SK-N-SH treated with all-trans-retinoic acid at 6 μM for 48 hours (cell line): Measurements from ENCODE around the gene FBL.

ENCODE experiments used
- ATAC-seq: fragments of 200-7000 bp; cut with Tn5 transposase; 3 replicates; pipeline ENCODE4 v1.9.1; 2020; ENCODE audit warnings: mild to moderate bottlenecking, moderate library complexity
- ARNTL ChIP-seq: fragments of 450-650 bp; formaldehyde crosslinking; IDR thresholded peaks from 2 replicates; pipeline ENCODE4 v1.5.0; 2020; ENCODE audit warnings: low read depth, mild to moderate bottlenecking, moderate library complexity, borderline replicate concordance
- BACH2 ChIP-seq: fragments of 250-450 bp; sonication (Bioruptor Pico); IDR thresholded peaks from 2 replicates; pipeline ENCODE4 v1.9.0; 2021; ENCODE audit warnings: mild to moderate bottlenecking, borderline replicate concordance
- ESRRG ChIP-seq: fragments of 250-450 bp; sonication (Bioruptor Pico); IDR thresholded peaks from 2 replicates; pipeline ENCODE4 v1.6.1; 2021; ENCODE audit warnings: mild to moderate bottlenecking
- GLIS3 ChIP-seq: fragments of 250-450 bp; sonication (Bioruptor Pico); IDR thresholded peaks from 2 replicates; pipeline ENCODE4 v1.5.0; 2020; ENCODE audit warnings: mild to moderate bottlenecking, moderate library complexity
- ISL1 ChIP-seq: fragments of 250-450 bp; sonication (Bioruptor Pico); IDR thresholded peaks from 2 replicates; pipeline ENCODE4 v2.1.2; 2022; ENCODE audit warnings: mild to moderate bottlenecking, moderate library complexity
- OSR1 ChIP-seq: fragments of 250-450 bp; sonication (Bioruptor Pico); IDR thresholded peaks from 2 replicates; pipeline ENCODE4 v1.8.0; 2022; ENCODE audit warnings: moderate library complexity, mild to moderate bottlenecking, inconsistent platforms
- PPARA ChIP-seq: fragments of 250-450 bp; sonication (Bioruptor Pico); IDR thresholded peaks from 2 replicates; pipeline ENCODE4 v1.5.0; 2020; ENCODE audit warnings: mild to moderate bottlenecking, borderline replicate concordance
- RARB ChIP-seq: fragments of 250-450 bp; sonication (Bioruptor Pico); IDR thresholded peaks from 2 replicates; pipeline ENCODE4 v1.8.0; 2021; ENCODE audit warnings: mild to moderate bottlenecking, moderate library complexity
- SNAI2 ChIP-seq: fragments of 250-450 bp; sonication (Bioruptor Pico); IDR thresholded peaks from 2 replicates; pipeline ENCODE4 v1.5.0; 2020; ENCODE audit warnings: mild to moderate bottlenecking, moderate library complexity
- TCF4 ChIP-seq: fragments of 250-450 bp; sonication (Bioruptor Pico); IDR thresholded peaks from 2 replicates; pipeline ENCODE4 v1.8.0; 2021; ENCODE audit warnings: mild to moderate bottlenecking, moderate library complexity, borderline replicate concordance
- TOX ChIP-seq: fragments of 250-450 bp; sonication (Bioruptor Pico); IDR thresholded peaks from 2 replicates; pipeline ENCODE4 v1.8.0; 2021; ENCODE audit warnings: mild to moderate bottlenecking, moderate library complexity, borderline replicate concordance
- ZC3H10 ChIP-seq: fragments of 250-450 bp; sonication (Bioruptor Pico); IDR thresholded peaks from 2 replicates; pipeline ENCODE4 v1.5.1; 2021; ENCODE audit warnings: mild to moderate bottlenecking, moderate library complexity
- ZFP3 ChIP-seq: fragments of 250-450 bp; sonication (Bioruptor Pico); IDR thresholded peaks from 2 replicates; pipeline ENCODE4 v1.5.0; 2020; ENCODE audit warnings: mild to moderate bottlenecking, moderate library complexity
- ZFP30 ChIP-seq: fragments of 450-650 bp; formaldehyde crosslinking; IDR thresholded peaks from 2 replicates; pipeline ENCODE4 v1.5.0; 2022; ENCODE audit warnings: mild to moderate bottlenecking, moderate library complexity
- ZNF565 ChIP-seq: fragments of 450-650 bp; formaldehyde crosslinking; conservative IDR thresholded peaks from 2 replicates; pipeline ENCODE4 v1.5.0; 2020; ENCODE audit warnings: low read depth, mild to moderate bottlenecking, moderate library complexity
- ZNF70 ChIP-seq: fragments of 450-650 bp; formaldehyde crosslinking; IDR thresholded peaks from 2 replicates; pipeline ENCODE4 v1.5.0; 2020; ENCODE audit warnings: mild to moderate bottlenecking, moderate library complexity
- ZNF8 ChIP-seq: fragments of 450-650 bp; formaldehyde crosslinking; IDR thresholded peaks from 2 replicates; pipeline ENCODE4 v1.5.0; 2020; ENCODE audit warnings: mild to moderate bottlenecking, moderate library complexity
- TF ChIP-seq, protein P1 (sequence below): fragments of 250-450 bp; sonication (Bioruptor Pico); IDR thresholded peaks from 2 replicates; pipeline ENCODE4 v1.8.0; 2020; ENCODE audit warnings: mild to moderate bottlenecking, moderate library complexity, borderline replicate concordance
- TF ChIP-seq, protein P2 (sequence below): fragments of 250-450 bp; sonication (Bioruptor Pico); IDR thresholded peaks from 2 replicates; pipeline ENCODE4 v1.8.0; 2021; ENCODE audit warnings: low read depth, mild to moderate bottlenecking, moderate library complexity, borderline replicate concordance
- TF ChIP-seq, protein P3 (sequence below): fragments of 250-450 bp; sonication (Bioruptor Pico); IDR thresholded peaks from 2 replicates; pipeline ENCODE4 v1.5.1; 2020; ENCODE audit warnings: low read depth, mild to moderate bottlenecking, moderate library complexity
- TF ChIP-seq, protein P4 (sequence below): fragments of 250-450 bp; sonication (Bioruptor Pico); IDR thresholded peaks from 2 replicates; pipeline ENCODE4 v1.5.1; 2021; ENCODE audit warnings: mild to moderate bottlenecking, moderate library complexity
- TF ChIP-seq, protein P5 (sequence below): fragments of 250-450 bp; sonication (Bioruptor Pico); IDR thresholded peaks from 2 replicates; pipeline ENCODE4 v1.5.0; 2020; ENCODE audit warnings: mild to moderate bottlenecking, moderate library complexity

The FBL gene

DNA sequence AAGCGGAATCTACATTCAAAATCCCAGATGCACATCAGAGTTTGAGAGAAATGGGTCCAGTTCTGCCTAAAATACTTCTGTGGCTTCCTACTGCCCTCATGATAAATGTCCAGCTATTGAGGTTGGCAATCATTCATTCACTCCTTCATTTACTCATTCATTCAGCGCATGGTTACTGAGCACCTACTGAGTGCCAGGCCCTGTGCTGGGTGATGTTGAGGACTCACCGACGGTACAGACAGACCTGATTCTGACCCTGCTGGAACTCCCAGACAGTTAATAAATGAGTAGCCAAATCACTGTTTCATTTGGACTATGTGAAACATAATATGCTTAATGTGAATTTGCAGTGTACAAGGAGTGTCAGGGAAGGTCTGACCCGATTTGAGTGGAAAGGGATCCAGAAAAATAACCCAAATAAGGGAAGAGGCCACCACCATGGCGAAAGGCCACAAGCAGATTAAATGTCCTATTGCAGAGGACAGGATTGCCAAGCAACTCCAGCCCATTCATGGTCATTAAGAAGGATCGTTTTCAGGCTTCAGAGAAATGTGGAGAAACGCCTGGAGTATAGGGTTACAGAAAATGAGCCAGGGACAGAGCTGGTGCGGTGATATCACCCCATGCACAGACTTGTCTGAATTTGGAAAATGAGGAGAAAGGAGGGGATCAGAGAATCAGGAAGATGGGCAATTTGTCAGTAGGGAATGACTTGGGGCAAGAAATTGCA is 32.8 kb downstream of the FBL start:
- ATAC-seq, result no peak
- TF ChIP-seq, protein P1, sequence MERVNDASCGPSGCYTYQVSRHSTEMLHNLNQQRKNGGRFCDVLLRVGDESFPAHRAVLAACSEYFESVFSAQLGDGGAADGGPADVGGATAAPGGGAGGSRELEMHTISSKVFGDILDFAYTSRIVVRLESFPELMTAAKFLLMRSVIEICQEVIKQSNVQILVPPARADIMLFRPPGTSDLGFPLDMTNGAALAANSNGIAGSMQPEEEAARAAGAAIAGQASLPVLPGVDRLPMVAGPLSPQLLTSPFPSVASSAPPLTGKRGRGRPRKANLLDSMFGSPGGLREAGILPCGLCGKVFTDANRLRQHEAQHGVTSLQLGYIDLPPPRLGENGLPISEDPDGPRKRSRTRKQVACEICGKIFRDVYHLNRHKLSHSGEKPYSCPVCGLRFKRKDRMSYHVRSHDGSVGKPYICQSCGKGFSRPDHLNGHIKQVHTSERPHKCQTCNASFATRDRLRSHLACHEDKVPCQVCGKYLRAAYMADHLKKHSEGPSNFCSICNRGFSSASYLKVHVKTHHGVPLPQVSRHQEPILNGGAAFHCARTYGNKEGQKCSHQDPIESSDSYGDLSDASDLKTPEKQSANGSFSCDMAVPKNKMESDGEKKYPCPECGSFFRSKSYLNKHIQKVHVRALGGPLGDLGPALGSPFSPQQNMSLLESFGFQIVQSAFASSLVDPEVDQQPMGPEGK (CRISPR knock-in tag), result no peak
- TF ChIP-seq ARNTL (CRISPR knock-in tag), result no peak
- no peak for TF ChIP-seq ZNF70 (CRISPR knock-in tag)
- TF ChIP-seq OSR1, result no peak
- TF ChIP-seq TCF4 (CRISPR knock-in tag), result no peak
- no peak for TF ChIP-seq GLIS3
- TF ChIP-seq ISL1 (CRISPR knock-in tag), result no peak
- TF ChIP-seq PPARA (CRISPR knock-in tag), result no peak
- TF ChIP-seq, protein P2, sequence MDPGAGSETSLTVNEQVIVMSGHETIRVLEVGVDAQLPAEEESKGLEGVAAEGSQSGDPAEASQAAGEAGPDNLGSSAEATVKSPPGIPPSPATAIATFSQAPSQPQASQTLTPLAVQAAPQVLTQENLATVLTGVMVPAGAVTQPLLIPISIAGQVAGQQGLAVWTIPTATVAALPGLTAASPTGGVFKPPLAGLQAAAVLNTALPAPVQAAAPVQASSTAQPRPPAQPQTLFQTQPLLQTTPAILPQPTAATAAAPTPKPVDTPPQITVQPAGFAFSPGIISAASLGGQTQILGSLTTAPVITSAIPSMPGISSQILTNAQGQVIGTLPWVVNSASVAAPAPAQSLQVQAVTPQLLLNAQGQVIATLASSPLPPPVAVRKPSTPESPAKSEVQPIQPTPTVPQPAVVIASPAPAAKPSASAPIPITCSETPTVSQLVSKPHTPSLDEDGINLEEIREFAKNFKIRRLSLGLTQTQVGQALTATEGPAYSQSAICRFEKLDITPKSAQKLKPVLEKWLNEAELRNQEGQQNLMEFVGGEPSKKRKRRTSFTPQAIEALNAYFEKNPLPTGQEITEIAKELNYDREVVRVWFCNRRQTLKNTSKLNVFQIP (CRISPR knock-in tag), result no peak
- no peak for TF ChIP-seq RARB (CRISPR knock-in tag)

DNA sequence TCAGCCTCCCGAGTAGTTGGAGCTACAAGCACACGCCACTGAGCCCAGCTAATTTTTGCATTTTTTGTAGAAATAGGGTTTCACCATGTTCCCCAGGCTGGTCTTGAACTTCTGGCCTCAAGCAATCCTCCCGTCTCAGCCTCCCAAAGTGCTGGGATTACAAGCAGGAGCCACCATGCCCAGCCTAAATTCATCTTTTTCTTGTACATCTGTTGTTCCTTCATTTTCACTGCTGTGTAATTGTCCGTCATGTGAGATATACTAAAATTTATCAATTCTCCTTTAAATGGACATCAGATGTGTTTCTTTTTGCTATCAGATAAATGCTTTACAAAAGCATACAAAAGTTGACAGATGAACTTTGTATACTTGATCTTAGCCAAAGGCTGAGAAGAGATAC is 35.1 kb downstream of the FBL start:
- no peak for ATAC-seq
- no peak for TF ChIP-seq RARB (CRISPR knock-in tag)
- no peak for TF ChIP-seq GLIS3
- TF ChIP-seq ZNF8, result no peak
- TF ChIP-seq, protein P1 (CRISPR knock-in tag), result no peak
- no peak for TF ChIP-seq TOX (CRISPR knock-in tag)
- no peak for TF ChIP-seq ZFP30 (CRISPR knock-in tag)
- no peak for TF ChIP-seq SNAI2 (CRISPR knock-in tag)
- no peak for TF ChIP-seq ZNF70 (CRISPR knock-in tag)
- no peak for TF ChIP-seq ARNTL (CRISPR knock-in tag)
- no peak for TF ChIP-seq ZFP3 (CRISPR knock-in tag)
- no peak for TF ChIP-seq ZNF565

DNA sequence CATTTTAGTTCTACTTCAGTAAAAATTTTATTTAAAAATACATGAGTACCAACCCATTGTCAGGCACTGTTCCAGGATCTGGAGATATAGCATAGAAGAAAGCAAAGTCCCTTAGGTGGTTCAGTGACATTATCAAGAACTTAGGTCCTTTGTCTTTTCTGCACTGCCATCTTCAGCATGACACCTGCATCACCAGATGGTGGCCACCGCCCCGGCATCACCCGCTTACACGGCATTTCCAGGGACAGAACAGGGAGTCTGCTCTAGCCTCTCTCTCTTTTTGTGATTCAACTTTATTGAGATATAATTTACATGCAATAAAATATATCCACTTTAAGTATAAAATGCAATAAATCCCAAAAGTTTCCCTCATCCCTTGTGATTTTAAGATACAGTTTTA is 35.8 kb downstream of the FBL start:
- no peak for ATAC-seq
- TF ChIP-seq ZNF70 (CRISPR knock-in tag) (no peak), SNAI2 (CRISPR knock-in tag) (no peak), BACH2 (CRISPR knock-in tag) (no peak), TOX (CRISPR knock-in tag) (no peak), ZC3H10 (no peak), ARNTL (CRISPR knock-in tag) (no peak), ZNF565 (no peak), ZFP3 (CRISPR knock-in tag) (no peak), TCF4 (CRISPR knock-in tag) (no peak), RARB (CRISPR knock-in tag) (no peak), ZNF8 (no peak), GLIS3 (no peak), ESRRG (CRISPR knock-in tag) (no peak), ISL1 (CRISPR knock-in tag) (no peak)
- TF ChIP-seq, protein P1 (CRISPR knock-in tag), result no peak
- TF ChIP-seq, protein P3, sequence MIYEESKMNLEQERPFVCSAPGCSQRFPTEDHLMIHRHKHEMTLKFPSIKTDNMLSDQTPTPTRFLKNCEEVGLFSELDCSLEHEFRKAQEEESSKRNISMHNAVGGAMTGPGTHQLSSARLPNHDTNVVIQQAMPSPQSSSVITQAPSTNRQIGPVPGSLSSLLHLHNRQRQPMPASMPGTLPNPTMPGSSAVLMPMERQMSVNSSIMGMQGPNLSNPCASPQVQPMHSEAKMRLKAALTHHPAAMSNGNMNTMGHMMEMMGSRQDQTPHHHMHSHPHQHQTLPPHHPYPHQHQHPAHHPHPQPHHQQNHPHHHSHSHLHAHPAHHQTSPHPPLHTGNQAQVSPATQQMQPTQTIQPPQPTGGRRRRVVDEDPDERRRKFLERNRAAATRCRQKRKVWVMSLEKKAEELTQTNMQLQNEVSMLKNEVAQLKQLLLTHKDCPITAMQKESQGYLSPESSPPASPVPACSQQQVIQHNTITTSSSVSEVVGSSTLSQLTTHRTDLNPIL, result no peak
- TF ChIP-seq, protein P4, sequence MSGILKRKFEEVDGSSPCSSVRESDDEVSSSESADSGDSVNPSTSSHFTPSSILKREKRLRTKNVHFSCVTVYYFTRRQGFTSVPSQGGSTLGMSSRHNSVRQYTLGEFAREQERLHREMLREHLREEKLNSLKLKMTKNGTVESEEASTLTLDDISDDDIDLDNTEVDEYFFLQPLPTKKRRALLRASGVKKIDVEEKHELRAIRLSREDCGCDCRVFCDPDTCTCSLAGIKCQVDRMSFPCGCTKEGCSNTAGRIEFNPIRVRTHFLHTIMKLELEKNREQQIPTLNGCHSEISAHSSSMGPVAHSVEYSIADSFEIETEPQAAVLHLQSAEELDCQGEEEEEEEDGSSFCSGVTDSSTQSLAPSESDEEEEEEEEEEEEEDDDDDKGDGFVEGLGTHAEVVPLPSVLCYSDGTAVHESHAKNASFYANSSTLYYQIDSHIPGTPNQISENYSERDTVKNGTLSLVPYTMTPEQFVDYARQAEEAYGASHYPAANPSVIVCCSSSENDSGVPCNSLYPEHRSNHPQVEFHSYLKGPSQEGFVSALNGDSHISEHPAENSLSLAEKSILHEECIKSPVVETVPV (CRISPR knock-in tag), result no peak
- TF ChIP-seq, protein P5, sequence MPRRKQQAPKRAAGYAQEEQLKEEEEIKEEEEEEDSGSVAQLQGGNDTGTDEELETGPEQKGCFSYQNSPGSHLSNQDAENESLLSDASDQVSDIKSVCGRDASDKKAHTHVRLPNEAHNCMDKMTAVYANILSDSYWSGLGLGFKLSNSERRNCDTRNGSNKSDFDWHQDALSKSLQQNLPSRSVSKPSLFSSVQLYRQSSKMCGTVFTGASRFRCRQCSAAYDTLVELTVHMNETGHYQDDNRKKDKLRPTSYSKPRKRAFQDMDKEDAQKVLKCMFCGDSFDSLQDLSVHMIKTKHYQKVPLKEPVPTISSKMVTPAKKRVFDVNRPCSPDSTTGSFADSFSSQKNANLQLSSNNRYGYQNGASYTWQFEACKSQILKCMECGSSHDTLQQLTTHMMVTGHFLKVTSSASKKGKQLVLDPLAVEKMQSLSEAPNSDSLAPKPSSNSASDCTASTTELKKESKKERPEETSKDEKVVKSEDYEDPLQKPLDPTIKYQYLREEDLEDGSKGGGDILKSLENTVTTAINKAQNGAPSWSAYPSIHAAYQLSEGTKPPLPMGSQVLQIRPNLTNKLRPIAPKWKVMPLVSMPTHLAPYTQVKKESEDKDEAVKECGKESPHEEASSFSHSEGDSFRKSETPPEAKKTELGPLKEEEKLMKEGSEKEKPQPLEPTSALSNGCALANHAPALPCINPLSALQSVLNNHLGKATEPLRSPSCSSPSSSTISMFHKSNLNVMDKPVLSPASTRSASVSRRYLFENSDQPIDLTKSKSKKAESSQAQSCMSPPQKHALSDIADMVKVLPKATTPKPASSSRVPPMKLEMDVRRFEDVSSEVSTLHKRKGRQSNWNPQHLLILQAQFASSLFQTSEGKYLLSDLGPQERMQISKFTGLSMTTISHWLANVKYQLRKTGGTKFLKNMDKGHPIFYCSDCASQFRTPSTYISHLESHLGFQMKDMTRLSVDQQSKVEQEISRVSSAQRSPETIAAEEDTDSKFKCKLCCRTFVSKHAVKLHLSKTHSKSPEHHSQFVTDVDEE (CRISPR knock-in tag), result no peak
